Stimulated activated CD4-positive, alpha-beta T cell treated with anti-CD3 and anti-CD28 coated beads, Interleukin-2, amount 100 ng/mL, for 48 hours (primary cell): ENCODE data around the gene NPEPPS.
A peak's percentile ranks its signal among the peaks of the same experiment; 100 is the strongest.

ENCODE experiments used
- DNase-seq, 2 donors: peaks; one replicate each; pipeline ENCODE4 v3.0.0-alpha.2; 2020

NPEPPS gene

GRCh38 chr17:47632991-47633390 lies 102.1 kb downstream of the NPEPPS start:
- DNase-seq = no peak

GRCh38 chr17:47633996-47634395 lies 103.1 kb downstream of the NPEPPS start:
- DNase-seq = no peak

GRCh38 chr17:47634870-47635269 lies 104.0 kb downstream of the NPEPPS start:
- DNase-seq = no peak

GRCh38 chr17:47635734-47636133 lies 104.8 kb downstream of the NPEPPS start:
- DNase-seq = no peak

GRCh38 chr17:47636273-47637030 lies 105.5 kb downstream of the NPEPPS start:
- DNase-seq = no peak

- DNase-seq = no peak
Measured at GRCh38 chr17:47638903-47639302, 108.0 kb downstream of the NPEPPS start.

GRCh38 chr17:47640076-47640475 lies 109.2 kb downstream of the NPEPPS start:
- DNase-seq = no peak

GRCh38 chr17:47641202-47641601 lies 110.3 kb downstream of the NPEPPS start:
- no peak for DNase-seq

GRCh38 chr17:47643116-47643515 lies 112.2 kb downstream of the NPEPPS start:
- DNase-seq = no peak

- no peak for DNase-seq
Measured at GRCh38 chr17:47644324-47644723, 113.4 kb downstream of the NPEPPS start.

GRCh38 chr17:47649153-47649971 lies 118.5 kb downstream of the NPEPPS start, which contains the start of gene KPNB1:
TSS of gene KPNB1 (plus strand) at chr17:47649919. CDS start at chr17:47650245, 326 bp downstream.
- peak; percentile 94 to 95 for DNase-seq

- peak; percentile 46 to 50 for DNase-seq
Measured at GRCh38 chr17:47649972-47650524, 119.1 kb downstream of the NPEPPS start.

- peak; percentile 92 for DNase-seq
Measured at GRCh38 chr17:47650525-47651522, 119.9 kb downstream of the NPEPPS start.

- no peak for DNase-seq
Measured at GRCh38 chr17:47651704-47652103, 120.8 kb downstream of the NPEPPS start.

- no peak for DNase-seq
Measured at GRCh38 chr17:47652570-47652969, 121.7 kb downstream of the NPEPPS start.

GRCh38 chr17:47653442-47653841 lies 122.5 kb downstream of the NPEPPS start:
- no peak for DNase-seq

- DNase-seq = no peak
Measured at GRCh38 chr17:47654991-47655390, 124.1 kb downstream of the NPEPPS start.

GRCh38 chr17:47660064-47660492 lies 129.2 kb downstream of the NPEPPS start:
- no peak for DNase-seq

GRCh38 chr17:47663912-47664623 lies 133.2 kb downstream of the NPEPPS start:
- peak; percentile 52 to 65 for DNase-seq

GRCh38 chr17:47664624-47664941 lies 133.7 kb downstream of the NPEPPS start:
- DNase-seq = no peak

- no peak for DNase-seq
Measured at GRCh38 chr17:47665655-47666054, 134.7 kb downstream of the NPEPPS start.

GRCh38 chr17:47669081-47669480 lies 138.2 kb downstream of the NPEPPS start:
- DNase-seq = no peak
